NCI-H2227 (cell line): ENCODE results near the gene ZNF735.
A peak's percentile ranks its signal among the peaks of the same experiment; 100 is the strongest.
"Not testable (repeated sequence)": the region's sequence is repeated elsewhere in the genome, so short reads cannot be mapped to it uniquely, and the experiment has no call there.

ENCODE experiments used
- DNase-seq: peaks from one replicate; lab custom pipeline; 2025; ENCODE audit not compliant: unreplicated experiment; lab: John Stamatoyannopoulos, UW

Gene ZNF735

DNA sequence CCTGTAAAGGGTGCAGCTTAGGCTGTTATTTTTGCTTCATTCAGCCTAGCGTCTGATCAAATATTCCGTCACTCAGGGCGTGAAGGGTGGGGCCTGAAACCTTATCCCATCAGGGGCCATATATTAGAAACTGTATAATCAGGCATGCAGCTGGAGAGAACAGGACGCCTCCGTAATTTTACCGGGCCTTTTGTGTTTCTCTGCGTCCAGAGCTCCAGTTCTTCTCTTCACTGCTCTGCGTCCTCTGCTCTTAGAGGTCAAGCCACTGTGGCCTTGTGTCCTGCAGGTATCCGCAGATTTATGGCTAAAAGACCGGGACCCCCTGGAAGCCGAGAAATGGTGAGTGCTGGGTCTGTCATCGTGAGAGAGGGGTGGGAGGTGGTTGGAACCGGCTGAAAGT lies at the start of gene ZNF735:
Gene ZNF735 (plus strand): TSS at position 301 of the 400 bp plus-strand sequence. CDS start 0 bp downstream, at position 301.
- peak; percentile 14 for DNase-seq

DNA sequence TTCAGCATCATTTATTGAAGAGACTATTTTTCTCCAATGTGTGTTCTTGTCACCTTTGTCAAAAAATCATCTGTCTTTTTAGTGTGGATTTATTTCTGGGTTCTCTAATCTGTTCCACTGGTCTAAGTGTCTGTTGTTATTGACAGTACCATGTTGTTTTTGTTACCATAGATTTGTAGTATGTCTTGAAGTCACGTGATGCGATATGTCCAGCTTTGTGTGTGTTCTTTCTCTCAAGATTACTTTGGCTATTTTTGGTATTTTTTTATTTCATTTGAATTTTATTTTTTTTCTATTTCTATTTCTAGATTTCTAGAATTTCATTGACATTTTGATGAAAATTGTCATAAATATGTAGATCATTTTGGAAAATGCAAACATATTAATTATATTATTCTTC lies 36.0 kb upstream of the ZNF735 start:
- not testable (repeated sequence) for DNase-seq

DNA sequence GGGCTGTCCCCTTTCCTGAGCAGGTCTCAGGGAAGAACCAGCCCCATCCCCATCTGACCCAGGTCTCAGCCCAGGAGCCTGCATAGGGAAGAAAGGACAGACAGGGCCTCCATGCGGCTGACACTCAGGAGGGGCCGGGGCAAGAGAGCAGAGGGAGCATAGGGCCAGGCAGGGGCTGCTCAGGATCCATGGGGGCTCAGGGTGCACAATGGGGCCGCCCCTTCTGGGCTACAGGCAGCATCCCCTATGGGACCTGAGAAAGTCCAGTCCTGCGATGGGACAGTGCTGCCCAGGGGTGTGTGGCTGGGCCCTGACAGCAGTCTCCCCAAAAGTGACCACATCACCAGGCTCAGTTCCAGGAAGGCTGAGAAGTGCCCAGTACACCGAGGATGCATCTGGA lies 32.7 kb upstream of the ZNF735 start:
- DNase-seq: no peak

DNA sequence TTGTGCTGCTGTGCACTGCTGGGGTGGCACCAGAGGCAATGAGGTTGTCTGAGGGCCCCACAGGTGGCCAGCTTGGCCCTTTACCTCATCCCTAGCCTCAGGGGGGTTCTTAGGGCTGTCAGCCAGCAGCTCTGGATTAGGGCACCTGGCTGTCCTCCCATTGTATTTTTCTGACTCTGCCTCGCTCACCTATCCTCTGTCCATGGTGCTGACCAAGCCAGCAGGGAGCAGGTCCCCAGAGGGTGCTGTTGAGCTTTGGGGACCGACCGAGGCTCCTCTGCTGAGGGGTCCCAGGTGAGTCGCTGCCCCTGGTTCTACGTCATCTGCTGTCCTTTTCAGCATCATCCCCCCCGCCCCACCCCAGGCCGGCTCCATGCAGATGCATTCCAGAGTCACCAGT lies 32.1 kb upstream of the ZNF735 start:
- DNase-seq: no peak

DNA sequence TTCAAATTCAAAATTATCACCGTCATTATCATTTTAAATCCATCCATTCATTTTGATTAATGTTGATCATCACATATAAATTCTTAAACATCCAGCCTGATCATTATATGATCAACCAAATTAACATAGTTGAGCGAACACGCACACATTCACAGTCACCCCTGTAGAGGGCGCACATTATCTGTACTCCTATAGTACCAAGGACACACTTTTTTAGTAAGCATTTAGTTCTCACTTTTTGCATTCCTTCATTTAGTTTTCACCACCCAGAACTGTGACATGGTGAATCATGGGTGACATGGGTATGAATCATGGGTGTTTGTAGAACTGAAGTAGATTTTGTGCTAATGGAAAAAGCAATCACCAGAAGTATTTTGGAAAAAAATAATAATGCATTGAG lies 26.0 kb upstream of the ZNF735 start:
- DNase-seq: no peak

DNA sequence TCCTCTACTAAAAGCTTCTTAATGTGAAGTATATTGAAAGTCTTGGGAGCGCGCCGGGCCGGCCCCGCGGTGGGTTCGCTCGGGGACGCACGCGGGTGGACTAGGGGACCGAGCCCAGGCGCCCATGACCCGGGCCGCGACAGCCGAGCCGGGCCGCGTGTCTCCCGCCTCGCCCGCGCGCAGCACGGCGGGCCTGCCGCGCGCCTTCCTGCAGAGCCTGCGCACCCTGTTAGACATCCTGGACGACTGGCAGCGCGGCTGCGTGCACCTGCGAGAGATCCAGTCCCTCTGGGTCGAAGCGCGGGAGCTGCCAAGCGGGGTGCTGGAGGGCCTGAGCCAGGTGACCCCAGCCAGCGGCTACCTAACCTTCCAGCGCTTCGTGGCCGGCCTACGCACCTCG lies 25.4 kb upstream of the ZNF735 start:
- no peak for DNase-seq

DNA sequence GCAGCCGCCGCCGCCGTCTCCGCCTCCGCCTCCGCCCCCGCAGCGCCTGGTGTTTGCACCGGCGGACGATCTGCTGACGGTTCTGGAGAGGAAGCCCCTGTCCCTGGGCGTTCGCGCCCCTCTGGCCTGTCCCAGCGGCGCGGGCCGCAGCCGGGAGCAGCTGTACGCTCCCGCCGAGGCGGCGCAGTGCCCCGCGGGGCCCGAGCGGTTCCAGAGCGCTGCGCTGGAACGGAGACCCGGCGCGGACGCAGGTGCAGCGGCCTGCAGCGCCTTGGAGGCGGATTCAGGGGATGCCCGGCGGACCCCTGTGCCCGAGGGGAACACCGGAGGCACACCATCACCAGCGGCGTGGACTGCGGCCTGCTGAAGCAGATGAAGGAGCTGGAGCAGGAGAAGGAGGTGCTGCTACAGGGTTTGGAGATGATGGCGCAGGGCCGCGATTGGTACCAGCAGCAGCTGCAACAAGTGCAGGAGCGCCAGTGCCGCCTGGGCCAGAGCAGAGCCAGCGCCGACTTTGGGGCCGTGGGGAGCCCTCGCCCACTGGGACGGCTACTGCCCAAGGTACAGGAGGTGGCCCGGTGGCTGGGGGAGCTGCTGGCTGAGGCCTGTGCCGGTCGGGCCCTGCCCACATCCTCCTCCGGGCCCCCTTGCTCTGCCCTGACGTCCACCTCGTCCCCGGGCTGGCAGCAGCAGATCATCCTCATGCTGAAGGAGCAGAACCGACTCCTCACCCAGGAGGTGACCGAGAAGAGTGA lies 24.8 kb upstream of the ZNF735 start:
- DNase-seq: no peak

DNA sequence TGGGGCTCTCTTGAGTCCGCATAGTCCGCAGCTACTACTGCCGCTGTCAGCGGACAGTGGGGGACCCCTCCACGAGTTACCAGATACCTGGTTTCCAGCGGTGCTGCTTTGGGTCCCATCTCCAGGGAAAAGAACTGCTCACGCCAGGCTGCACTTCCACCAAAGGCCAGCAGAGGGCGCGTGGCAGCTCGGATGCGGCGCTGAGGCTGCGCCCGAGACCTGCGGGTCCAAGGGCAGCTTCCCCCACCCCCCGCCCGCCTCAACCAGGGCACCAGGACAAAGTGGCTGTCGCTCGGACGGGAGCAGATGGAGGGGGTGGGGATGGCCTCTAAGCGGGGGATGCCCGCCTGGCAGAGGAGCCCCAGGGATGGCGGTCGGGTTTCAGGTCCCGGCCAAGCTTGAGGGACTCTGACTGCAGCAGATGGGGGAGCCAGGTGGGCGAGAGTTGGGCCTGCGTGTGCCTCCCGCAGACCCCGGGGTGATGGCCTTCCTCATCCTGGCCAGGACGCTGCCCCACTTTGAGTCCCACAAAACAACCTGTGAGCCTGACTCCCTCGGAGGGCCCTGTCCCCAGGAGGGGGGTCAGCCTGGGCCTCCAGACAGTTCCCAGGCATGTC lies 23.8 kb upstream of the ZNF735 start:
- DNase-seq: peak; percentile 61

DNA sequence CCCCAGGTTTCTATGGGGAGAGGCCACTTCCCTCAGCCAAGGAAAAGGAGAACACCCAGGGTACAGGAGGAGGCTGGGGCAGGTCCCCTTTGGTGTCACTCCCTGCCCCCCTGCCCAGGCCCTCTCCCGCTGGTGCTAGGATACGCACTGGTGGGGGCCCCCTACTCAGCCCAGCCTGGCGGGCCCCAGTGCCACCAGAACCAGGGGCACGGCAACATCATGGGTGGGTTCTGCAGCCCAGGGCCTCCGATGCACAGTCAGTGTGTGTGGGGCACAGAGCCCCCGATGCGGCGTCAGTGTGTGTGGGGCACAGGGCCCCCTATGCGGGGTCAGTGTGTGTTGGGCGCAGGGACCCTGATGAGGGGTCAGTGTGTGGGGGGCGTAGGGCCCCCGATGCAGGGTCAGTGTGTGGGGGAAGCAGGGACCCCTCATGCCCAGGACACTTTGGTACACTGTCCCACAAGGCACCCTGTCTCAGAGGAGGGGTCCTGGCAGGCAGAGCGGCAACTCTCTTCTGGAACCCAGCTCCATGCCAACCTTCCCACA lies 23.1 kb upstream of the ZNF735 start:
- DNase-seq: no peak

DNA sequence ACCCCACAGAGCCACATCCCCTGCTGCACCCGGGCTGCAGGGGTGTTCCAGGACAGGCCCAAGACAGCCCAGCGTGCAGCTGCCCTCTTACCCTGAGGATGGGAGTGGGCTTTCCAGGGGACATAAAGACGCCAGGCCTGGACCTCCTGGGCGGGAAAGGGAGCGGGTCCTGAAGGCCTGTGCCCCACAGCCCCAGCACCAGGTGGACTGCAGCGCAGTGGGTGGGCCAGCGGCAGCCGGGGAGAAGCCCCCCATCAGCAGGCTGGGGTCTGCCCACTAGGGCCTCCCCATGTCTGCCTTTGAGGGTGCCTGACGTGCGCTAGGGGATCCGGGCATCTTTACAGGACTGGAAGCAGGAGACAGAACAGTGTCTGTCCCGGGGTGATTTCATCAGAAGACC lies 22.6 kb upstream of the ZNF735 start:
- no peak for DNase-seq

DNA sequence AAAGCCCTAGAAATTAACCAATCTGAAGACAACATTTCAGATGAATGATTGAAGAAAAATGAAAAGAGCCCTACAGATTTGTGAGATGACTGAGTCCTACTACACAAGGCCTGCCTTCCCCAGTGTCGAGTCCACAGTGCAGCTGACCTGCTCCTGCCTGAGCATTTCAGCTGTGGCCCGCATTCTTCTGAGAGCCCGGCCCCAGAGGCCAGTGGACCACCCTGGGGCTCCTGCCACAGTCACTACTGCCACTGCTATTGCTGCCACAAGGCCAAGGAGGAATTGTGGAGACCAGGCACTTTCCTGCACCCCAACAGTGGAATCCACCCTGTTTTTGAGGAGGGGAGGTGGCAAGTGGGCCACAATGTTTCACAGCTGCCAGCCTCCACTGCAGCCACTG lies 19.6 kb upstream of the ZNF735 start:
- no peak for DNase-seq

DNA sequence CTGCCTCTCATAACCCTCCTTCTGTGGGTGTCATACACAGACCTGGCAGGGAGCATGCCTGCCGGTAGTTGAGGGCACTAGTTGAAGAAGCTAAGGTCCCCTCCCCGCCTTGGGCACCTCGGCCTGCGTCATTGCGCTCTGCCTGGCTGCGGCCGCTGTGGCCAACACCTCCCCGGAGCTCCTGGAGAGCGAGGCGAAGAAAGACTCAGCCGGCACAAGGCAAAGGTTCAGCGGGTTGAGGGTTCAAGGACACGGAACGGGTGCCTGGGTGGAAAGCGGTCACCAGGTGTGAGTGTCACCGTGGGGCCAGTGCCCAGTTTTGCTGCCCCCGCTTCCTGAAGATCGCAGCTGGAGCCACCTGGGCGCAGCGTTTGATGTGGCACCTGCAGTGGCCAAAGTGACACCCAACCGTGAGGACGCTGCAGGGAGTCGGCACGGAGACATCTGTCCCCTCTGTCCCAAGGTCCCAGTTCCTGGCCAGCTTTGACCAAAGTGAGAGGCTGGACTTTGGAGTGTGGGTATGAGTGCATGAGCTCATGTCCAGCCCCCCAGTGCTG lies 14.8 kb upstream of the ZNF735 start:
- no peak for DNase-seq

DNA sequence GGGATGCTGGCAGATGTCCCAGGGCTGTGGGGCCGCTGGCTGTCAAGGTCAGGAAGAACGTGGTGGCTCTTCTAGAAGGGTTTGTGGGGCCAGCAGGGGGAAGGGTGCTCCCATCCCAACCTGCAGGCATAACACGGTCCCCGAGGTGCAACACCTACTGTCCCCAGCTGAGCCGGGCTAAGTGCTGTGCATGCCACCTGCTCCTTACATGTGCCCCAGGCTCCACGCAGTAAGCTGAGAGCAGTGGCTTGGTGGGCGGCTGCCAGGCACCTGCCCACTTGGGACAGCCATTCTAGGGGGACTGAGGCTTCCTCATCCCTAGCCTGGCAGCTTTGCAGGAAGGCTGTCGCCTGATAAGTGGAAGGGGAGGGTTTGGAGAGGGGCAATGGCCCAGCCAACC lies 14.2 kb upstream of the ZNF735 start:
- no peak for DNase-seq

DNA sequence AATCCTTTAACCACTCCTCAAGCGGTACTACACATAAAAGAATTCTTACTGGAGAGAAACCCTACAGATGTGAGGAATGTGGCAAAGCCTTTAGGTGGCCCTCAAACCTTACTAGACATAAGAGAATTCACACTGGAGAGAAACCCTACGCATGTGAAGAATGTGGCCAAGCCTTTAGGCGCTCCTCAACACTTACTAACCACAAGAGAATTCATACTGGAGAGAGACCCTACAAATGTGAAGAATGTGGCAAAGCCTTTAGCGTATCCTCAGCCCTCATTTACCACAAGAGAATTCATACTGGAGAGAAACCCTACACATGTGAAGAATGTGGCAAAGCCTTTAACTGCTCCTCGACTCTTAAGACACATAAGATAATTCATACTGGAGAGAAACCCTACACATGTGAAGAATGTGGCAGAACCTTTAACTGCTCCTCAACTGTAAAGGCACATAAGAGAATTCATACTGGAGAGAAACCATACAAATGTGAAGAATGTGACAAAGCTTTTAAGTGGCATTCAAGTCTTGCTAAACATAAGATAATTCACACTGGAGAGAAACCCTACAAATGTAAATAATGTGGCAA lies 12.8 kb downstream of the ZNF735 start:
- not testable (repeated sequence) for DNase-seq

DNA sequence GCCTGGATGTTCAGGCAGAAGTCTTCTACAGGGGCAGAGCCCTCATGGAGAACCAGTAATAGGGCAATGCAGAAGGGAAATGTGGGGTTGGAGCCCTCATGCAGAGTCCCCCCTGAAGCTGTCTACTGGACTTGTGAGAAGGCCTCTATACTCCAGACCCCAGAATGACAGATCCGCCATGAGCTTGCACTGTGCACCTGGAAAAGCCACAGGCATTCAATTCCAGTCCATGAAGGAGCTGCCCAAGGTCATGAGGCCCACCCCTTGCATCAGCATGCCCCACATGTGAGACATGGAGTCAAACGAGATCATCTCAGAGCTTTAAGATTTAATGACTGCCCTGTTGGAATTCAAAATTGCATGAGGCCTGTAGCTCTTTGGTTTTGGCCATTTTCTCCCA lies 16.4 kb downstream of the ZNF735 start:
- DNase-seq: no peak

DNA sequence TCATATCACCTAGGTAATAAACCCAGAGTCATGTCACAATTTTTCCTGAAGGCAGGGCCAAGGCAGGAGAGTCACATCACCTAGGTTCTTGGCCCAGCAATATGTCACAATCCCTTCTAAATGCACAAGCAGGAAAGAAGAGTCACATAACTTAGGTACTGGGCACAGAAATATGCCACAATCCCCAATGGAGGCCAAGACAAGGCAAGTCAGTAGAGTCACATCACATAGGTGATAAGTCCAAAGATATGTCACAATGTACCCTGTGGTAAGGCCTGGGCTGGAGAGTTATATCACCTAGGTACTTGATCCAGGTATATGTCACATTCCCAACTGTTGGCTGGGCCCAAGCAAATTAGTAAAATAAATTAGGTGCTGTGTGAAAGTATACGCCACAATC lies 21.2 kb downstream of the ZNF735 start, which contains the start of gene ZNF679:
Gene ZNF679 (plus strand): TSS at position 301 of the 400 bp plus-strand sequence. CDS start 20,644 bp downstream, outside the sequence.
- not testable (repeated sequence) for DNase-seq

DNA sequence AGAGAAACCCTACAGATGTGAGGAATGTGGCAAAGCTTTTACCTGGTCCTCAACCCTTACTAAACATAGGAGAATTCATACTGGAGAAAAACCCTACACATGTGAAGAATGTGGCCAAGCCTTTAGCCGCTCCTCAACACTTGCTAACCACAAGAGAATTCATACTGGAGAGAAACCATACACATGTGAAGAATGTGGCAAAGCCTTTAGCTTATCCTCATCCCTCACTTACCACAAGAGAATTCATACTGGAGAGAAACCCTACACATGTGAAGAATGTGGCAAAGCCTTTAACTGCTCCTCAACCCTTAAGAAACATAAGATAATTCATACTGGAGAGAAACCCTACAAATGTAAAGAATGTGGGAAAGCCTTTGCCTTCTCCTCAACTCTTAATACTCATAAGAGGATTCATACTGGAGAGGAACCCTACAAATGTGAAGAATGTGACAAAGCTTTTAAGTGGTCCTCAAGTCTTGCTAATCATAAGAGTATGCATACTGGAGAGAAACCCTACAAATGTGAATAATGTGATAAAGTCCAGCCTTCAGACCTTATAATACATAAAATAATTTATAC lies 59.4 kb downstream of the ZNF735 start:
- DNase-seq: no peak
